ENCODE data around the gene STAT2.
A peak's percentile ranks its signal among the peaks of the same experiment; 100 is the strongest.

DNA sequence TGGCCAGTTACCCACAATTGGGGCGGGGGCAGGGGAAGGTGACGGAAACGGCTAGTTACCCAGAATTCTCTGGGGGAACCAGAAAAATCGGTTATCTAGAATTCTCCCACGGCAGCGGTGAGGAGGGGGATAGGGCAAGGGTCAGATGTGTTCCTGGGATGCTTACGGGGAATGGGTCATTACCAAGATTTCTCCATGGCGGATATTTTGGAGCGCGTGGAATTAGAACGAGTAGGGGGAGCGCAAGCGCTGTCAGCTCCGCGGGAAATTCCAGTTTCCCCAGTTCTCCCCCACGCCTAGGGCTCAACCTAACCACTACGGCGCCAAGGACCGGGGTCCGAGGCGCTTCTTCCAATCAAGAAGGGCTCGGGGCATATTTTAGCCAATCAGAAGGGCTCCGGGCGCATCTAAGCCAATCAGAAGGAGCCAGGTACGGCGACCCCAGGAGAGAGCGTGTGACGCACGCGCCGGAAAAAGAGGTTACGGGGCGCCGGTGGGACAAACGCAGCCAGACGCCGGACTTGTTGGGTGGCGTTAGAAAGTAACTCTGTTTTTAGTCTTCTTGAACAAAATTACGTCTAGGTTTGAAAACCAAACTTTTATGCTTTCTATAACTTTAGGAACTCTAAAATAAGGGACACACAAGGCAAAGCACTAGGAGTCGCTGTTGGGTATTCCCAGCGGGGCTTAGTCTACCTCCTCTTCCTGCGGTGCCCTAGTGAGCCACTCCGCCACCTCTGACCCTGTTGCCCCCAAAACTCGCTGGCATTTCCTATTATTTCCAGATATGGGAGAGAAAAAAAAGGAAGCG is 26.0 kb downstream of the STAT2 start, which contains the start of gene PAN2:
- TF ChIP-seq, protein P1, sequence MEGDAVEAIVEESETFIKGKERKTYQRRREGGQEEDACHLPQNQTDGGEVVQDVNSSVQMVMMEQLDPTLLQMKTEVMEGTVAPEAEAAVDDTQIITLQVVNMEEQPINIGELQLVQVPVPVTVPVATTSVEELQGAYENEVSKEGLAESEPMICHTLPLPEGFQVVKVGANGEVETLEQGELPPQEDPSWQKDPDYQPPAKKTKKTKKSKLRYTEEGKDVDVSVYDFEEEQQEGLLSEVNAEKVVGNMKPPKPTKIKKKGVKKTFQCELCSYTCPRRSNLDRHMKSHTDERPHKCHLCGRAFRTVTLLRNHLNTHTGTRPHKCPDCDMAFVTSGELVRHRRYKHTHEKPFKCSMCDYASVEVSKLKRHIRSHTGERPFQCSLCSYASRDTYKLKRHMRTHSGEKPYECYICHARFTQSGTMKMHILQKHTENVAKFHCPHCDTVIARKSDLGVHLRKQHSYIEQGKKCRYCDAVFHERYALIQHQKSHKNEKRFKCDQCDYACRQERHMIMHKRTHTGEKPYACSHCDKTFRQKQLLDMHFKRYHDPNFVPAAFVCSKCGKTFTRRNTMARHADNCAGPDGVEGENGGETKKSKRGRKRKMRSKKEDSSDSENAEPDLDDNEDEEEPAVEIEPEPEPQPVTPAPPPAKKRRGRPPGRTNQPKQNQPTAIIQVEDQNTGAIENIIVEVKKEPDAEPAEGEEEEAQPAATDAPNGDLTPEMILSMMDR (IDR thresholded peaks at IDR 0.05): peak in 5 of 6 experiments; percentile 14 to 66 (median 49)
- TF ChIP-seq POLR2A (IDR thresholded peaks at IDR 0.05): peak; percentile 60 to 85 (median 72)
- peak; percentile 79 to 86 for TF ChIP-seq POLR2AphosphoS5 (IDR thresholded peaks at IDR 0.05)
